ACC112 (cell line): ENCODE data around the gene RASGRP3.

Experiments
- H2AFZ ChIP-seq: fragments of 200-600 bp; sonication (generic); one replicate; pipeline ENCODE4 v1.6.0; 2017; ENCODE audit warnings: antibody characterized with exemption, low read length; ENCODE audit not compliant: unreplicated experiment
- H3K27ac ChIP-seq: fragments of 200-600 bp; sonication (generic); 2 replicates; pipeline ENCODE4 v1.5.1; 2014; ENCODE audit warnings: low read depth, mild to moderate bottlenecking, antibody characterized with exemption, low read length, moderate library complexity
- H3K27me3 ChIP-seq: fragments of 200-600 bp; sonication (generic); 2 replicates; pipeline ENCODE4 v1.6.1; 2014; ENCODE audit warnings: mild to moderate bottlenecking, antibody characterized with exemption, low read length, moderate library complexity, mixed read lengths; ENCODE audit not compliant: insufficient read depth
- H3K36me3 ChIP-seq: fragments of 200-600 bp; sonication (generic); 2 replicates; pipeline ENCODE4 v1.6.1; 2016; ENCODE audit warnings: mild to moderate bottlenecking, antibody characterized with exemption, low read length, moderate library complexity, mixed read lengths; ENCODE audit not compliant: insufficient read depth
- H3K4me1 ChIP-seq: fragments of 200-600 bp; sonication (generic); one replicate; pipeline ENCODE4 v1.6.1; 2016; ENCODE audit warnings: low read length, mixed read lengths; ENCODE audit not compliant: insufficient read depth, unreplicated experiment, control insufficient read depth
- H3K4me3 ChIP-seq: fragments of 200-600 bp; sonication (generic); 2 replicates; pipeline ENCODE4 v1.5.1; 2014; ENCODE audit warnings: mild to moderate bottlenecking, low read depth, low read length
- H3K79me2 ChIP-seq: fragments of 200-600 bp; sonication (generic); one replicate; pipeline ENCODE4 v1.6.0; 2016; ENCODE audit warnings: low read length; ENCODE audit not compliant: control insufficient read depth, unreplicated experiment, insufficient read depth

The RASGRP3 gene

DNA sequence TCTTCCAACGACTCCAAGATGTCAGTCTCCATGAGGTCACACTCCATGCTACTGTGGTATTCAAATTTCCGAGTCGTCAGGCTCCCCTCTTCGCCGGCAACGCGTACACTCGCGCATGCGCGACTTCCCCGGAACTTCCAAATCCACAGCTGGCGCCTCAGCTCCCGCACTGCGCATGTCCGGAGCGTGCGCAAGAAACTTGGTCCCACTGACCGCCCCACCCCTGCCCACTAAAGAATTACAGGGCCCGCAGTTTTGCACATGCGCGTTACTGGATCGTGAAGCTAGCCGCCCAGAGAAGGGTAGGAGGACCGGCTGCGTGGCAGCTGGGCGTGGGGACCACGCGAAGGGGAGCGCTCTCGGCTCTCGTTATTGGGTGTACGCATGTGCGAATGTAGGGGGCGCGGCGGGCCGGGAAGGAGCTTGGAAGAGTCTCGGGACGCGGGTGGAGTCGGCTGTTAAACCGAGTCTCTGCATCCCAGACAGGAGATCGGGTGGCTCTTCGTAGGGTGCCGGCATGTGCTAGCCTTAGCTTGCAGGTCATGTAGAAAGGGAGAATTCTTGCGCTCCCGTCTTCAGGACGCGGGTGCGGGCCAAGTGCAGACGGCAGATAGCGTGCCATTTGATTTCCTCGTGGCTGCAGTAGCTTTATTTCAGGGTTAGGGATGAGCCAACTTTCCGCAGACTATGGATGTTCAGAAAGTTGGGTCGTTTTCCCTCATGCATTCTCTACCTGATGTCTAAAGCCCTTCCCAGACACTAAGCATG lies 122.9 kb downstream of the RASGRP3 start, which contains the start of gene FAM98A:
TSS of gene FAM98A (minus strand) at position 125 of the 768 bp plus-strand sequence. CDS start at position 47, 78 bp downstream.
- Histone ChIP-seq H3K4me3 (peak within 1 kb of the TSS; percentile 89), H3K4me1 (peaks cover 12% of the 10 kb centered on the region), H3K27me3 (no peaks in the 10 kb centered on the region), H3K36me3 (peaks cover 5% of the 10 kb centered on the region; the same call in 1 of the 2 replicates), H3K27ac (peak within 1 kb of the TSS; percentile 45; the same call in 1 of the 2 replicates), H2AFZ (peak within 1 kb of the TSS; percentile 94), H3K79me2 (peaks cover 39% of the 10 kb centered on the region)

DNA sequence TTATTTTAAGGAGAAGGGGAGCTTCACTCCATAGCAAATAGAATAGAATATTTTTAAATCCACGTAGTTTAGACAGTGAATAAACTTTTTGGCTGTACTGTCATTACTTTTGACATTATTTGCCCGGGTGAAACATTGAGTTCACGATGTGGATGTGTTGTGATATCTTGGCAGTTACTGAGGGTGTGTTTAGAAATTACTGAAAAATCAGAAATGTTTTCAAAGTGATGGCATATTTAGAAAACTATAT lies 123.4 kb downstream of the RASGRP3 start:
- Histone ChIP-seq H3K36me3 (peaks cover 2% of the 10 kb centered on the region; the same call in 1 of the 2 replicates), H3K27ac (0 out of 2 replicates have a peak overlapping the region, but pooled peaks have one; percentile 7), H3K27me3 (no peaks in the 10 kb centered on the region), H2AFZ (peak overlapping the region; percentile 94), H3K79me2 (peaks cover 36% of the 10 kb centered on the region), H3K4me3 (peak overlapping the region; percentile 89), H3K4me1 (peaks cover 11% of the 10 kb centered on the region)

GRCh38 chr2:33602201-33602830 lies 125.9 kb downstream of the RASGRP3 start:
- Histone ChIP-seq H3K27me3 (peaks cover 3% of the 10 kb centered on the region), H3K27ac (no peak overlapping the region), H2AFZ (no peak overlapping the region), H3K79me2 (peaks cover 17% of the 10 kb centered on the region), H3K4me3 (no peak overlapping the region), H3K4me1 (peaks cover 5% of the 10 kb centered on the region), H3K36me3 (no peaks in the 10 kb centered on the region)

- Histone ChIP-seq H3K27ac (no peak overlapping the region), H2AFZ (no peak overlapping the region), H3K79me2 (peaks cover 6% of the 10 kb centered on the region), H3K4me1 (no peaks in the 10 kb centered on the region), H3K4me3 (no peak overlapping the region), H3K27me3 (peaks cover 4% of the 10 kb centered on the region), H3K36me3 (no peaks in the 10 kb centered on the region)
Measured at GRCh38 chr2:33603416-33603815, 127.0 kb downstream of the RASGRP3 start.

DNA sequence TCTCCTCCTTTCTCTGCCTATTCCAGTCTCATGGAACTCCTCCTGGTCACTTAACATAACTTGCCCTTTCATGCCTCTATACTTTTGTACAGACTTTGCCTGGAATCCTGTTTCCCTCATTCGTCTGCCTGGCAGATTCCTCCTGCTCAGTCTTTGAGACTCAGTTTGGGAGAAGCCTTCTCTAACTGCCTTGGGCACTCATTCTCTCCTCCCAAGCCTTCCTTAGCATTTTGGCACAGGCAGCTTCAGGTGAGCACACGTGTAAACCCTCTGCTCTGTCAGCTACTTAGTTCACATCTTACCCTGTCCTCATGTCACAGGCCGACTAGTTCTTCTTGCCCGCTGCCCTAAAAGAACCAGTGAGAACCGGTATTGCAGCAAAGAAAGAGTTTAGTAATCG lies 128.6 kb downstream of the RASGRP3 start:
- Histone ChIP-seq H2AFZ (no peak overlapping the region), H3K79me2 (no peaks in the 10 kb centered on the region), H3K27ac (no peak overlapping the region), H3K36me3 (no peaks in the 10 kb centered on the region), H3K27me3 (peaks cover 4% of the 10 kb centered on the region), H3K4me3 (no peak overlapping the region), H3K4me1 (no peaks in the 10 kb centered on the region)

- Histone ChIP-seq H3K36me3 (no peaks in the 10 kb centered on the region), H3K27ac (no peak overlapping the region), H3K27me3 (peaks cover 4% of the 10 kb centered on the region), H3K4me1 (no peaks in the 10 kb centered on the region), H2AFZ (no peak overlapping the region), H3K79me2 (no peaks in the 10 kb centered on the region), H3K4me3 (no peak overlapping the region)
Measured at GRCh38 chr2:33606100-33606499, 129.7 kb downstream of the RASGRP3 start.

- no peaks in the 10 kb centered on the region for H3K36me3 ChIP-seq
- H3K27ac ChIP-seq: no peak overlapping the region
- no peak overlapping the region for H2AFZ ChIP-seq
- no peaks in the 10 kb centered on the region for H3K79me2 ChIP-seq
- H3K4me1 ChIP-seq: no peaks in the 10 kb centered on the region
- H3K27me3 ChIP-seq: peaks cover 4% of the 10 kb centered on the region
- no peak overlapping the region for H3K4me3 ChIP-seq
Measured at GRCh38 chr2:33606622-33607021, 130.2 kb downstream of the RASGRP3 start.

- H3K36me3 ChIP-seq: no peaks in the 10 kb centered on the region
- peaks cover 4% of the 10 kb centered on the region for H3K27me3 ChIP-seq
- H3K4me1 ChIP-seq: no peaks in the 10 kb centered on the region
- no peak overlapping the region for H2AFZ ChIP-seq
- H3K4me3 ChIP-seq: no peak overlapping the region
- no peaks in the 10 kb centered on the region for H3K79me2 ChIP-seq
- no peak overlapping the region for H3K27ac ChIP-seq
Measured at GRCh38 chr2:33607251-33607721, 130.8 kb downstream of the RASGRP3 start.

DNA sequence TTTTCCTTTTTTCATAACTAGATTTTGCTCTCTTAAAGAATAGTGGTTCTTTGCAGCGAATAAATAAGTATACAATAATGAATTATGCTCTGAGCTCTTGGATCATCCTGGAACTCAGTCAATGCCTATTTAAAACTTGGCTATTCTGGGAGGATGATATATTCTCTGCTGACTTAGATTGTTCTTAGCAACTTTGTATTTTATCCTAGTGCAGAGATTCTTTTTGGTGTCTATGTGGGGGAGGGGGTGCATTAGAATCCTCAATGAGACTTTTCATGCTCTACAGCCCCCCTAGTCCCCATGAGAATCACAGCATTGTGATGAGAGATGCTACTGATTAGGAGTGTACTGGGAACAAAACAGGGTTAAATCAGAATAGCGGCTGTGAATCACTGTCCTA lies 131.5 kb downstream of the RASGRP3 start:
- no peak overlapping the region for H3K4me3 ChIP-seq
- no peaks in the 10 kb centered on the region for H3K79me2 ChIP-seq
- no peak overlapping the region for H2AFZ ChIP-seq
- no peaks in the 10 kb centered on the region for H3K4me1 ChIP-seq
- H3K27ac ChIP-seq: no peak overlapping the region
- H3K36me3 ChIP-seq: no peaks in the 10 kb centered on the region
- peaks cover 5% of the 10 kb centered on the region for H3K27me3 ChIP-seq

DNA sequence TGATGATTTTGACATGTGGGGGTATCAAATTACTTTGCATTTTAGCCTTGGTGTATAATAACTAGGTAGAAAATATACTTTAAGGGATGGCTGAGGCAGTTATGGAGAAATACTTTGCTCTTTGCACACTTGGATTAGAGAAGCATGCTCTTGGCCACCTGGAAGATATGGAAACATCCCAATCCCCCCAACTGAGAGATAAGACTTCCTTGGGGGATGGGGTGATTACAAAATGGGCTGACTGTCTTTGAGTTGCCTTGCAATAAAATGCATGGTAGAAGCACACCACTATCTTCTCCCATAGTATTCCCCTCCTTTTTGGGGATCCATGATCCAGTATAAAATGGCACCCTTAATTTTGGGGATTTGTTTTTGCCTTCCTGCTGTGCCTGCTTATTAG lies 137.7 kb downstream of the RASGRP3 start:
- Histone ChIP-seq H3K4me3 (no peak overlapping the region), H3K36me3 (no peaks in the 10 kb centered on the region), H3K4me1 (no peaks in the 10 kb centered on the region), H2AFZ (no peak overlapping the region), H3K79me2 (no peaks in the 10 kb centered on the region), H3K27me3 (0 out of 2 replicates have a peak, but pooled peaks cover 6% of the 10 kb centered on the region), H3K27ac (no peak overlapping the region)
